22Rv1 (cell line): ENCODE results near the gene GDPD4.

Source experiments
- H3K27ac ChIP-seq: fragments of 450-650 bp; 2 replicates; pipeline ENCODE4 v1.5.1; 2017
- CTCF ChIP-seq: fragments of 450-650 bp; IDR thresholded peaks from 2 replicates; pipeline ENCODE4 v1.5.1; 2017; ENCODE audit warnings: mild to moderate bottlenecking
- ZFX ChIP-seq: fragments of 450-650 bp; IDR thresholded peaks from 2 replicates; pipeline ENCODE4 v1.6.1; 2017; ENCODE audit warnings: antibody characterized with exemption, borderline replicate concordance

The GDPD4 gene

GRCh38 chr11:77204754-77205466 is 96.6 kb downstream of the GDPD4 start:
- H3K27ac ChIP-seq, result no peak overlapping the region
- no peak for TF ChIP-seq ZFX
- TF ChIP-seq CTCF, result no peak

GRCh38 chr11:77203901-77204753 is 97.4 kb downstream of the GDPD4 start:
- TF ChIP-seq CTCF, result no peak
- no peak for TF ChIP-seq ZFX
- H3K27ac ChIP-seq, result no peak overlapping the region

- TF ChIP-seq ZFX (no peak), CTCF (no peak)
- H3K27ac ChIP-seq, result no peak overlapping the region
Measured at GRCh38 chr11:77202941-77203900, 98.3 kb downstream of the GDPD4 start.

- no peak for TF ChIP-seq ZFX
- TF ChIP-seq CTCF, result no peak
Measured at GRCh38 chr11:77201991-77202841, 99.3 kb downstream of the GDPD4 start.

GRCh38 chr11:77201370-77201769 is 100.1 kb downstream of the GDPD4 start:
- no peak for TF ChIP-seq ZFX
- TF ChIP-seq CTCF, result no peak
- H3K27ac ChIP-seq, result no peak overlapping the region

More at GRCh38 chr11:77201991-77202841, 99.3 kb downstream of the GDPD4 start:
- H3K27ac ChIP-seq, result no peak overlapping the region
